Motor neuron (in vitro differentiated cells): ENCODE measurements around the gene SLC35F1. TPM values are rescaled to one million over a fixed set of nuclear protein-coding genes. Genes with fewer than 3 reads are reported as not detected.
A peak's percentile ranks its signal among the peaks of the same experiment; 100 is the strongest.

Experiments used
- ATAC-seq, 8 experiments: fragments of 200-7000 bp; cut with Tn5 transposase; replicated peaks in 6 of 8; 2 replicates each; pipeline ENCODE4 v1.8.0; 2021; ENCODE audit warnings: mild to moderate bottlenecking in 8 of 8, moderate library complexity in 8 of 8
- H3K27ac ChIP-seq, 2 donors: fragments of 250-450 bp; sonication (Bioruptor Pico); 2 replicates each; pipeline ENCODE4 v1.9.0; 2021; ENCODE audit warnings: antibody characterized with exemption in 2 of 2, mild to moderate bottlenecking in 2 of 2, moderate library complexity in 1 of 2
- H3K4me1 ChIP-seq, 2 donors: fragments of 250-450 bp; sonication (Bioruptor Pico); replicated peaks in 1 of 2; 2 replicates each; pipeline ENCODE4 v1.6.1; 2021; ENCODE audit warnings: antibody characterized with exemption in 2 of 2, mild to moderate bottlenecking in 2 of 2, moderate library complexity in 1 of 2
- H3K4me3 ChIP-seq, 5 donors: fragments of 250-450 bp; sonication (Bioruptor Pico); 2 replicates each; pipeline ENCODE4 v1.9.0; 2021; ENCODE audit warnings: antibody characterized with exemption in 5 of 5, mild to moderate bottlenecking in 5 of 5, moderate library complexity in 4 of 5
- WGBS, 10 experiments: fragments of 450-650 bp; shearing (Covaris generic); methylation state at CpG; one replicate each; pipeline ENCODE4 v1.0.0; 2022; 5-methylcytosine and 5-hydroxymethylcytosine counted together
- in situ Hi-C, 9 experiments: fragments of 400-800 bp; cut with MboI; loops; one replicate each; pipeline ENCODE4 v1.15.0; 2021; ENCODE audit warnings: low sequenced_read_pairs in 9 of 9, low pct_unique_long_range_greater_than_20kb in 2 of 9; ENCODE audit not compliant: unreplicated experiment in 9 of 9
- total RNA-seq, 8 experiments: library from RNA; unstranded; fragments of 300-600 nt; gene quantifications; 2 replicates each; pipeline versions ENCODE4 v1.2.3 to v1.2.4, GENCODE V29; 2022

Gene SLC35F1
- total RNA-seq, 8 experiments from 2014 or later, result 0.15 to 39.4 (median 30.9) TPM; not detected in 1

GRCh38 chr6:118148561-118148960, 241.5 kb downstream of the SLC35F1 start:
- in situ Hi-C loops, result no loop called here
- H3K27ac ChIP-seq, result no peak overlapping the region
- ATAC-seq, result no peak
- peaks cover 2 to 9% of the 10 kb centered on the region in 2 donors for H3K4me1 ChIP-seq
- no peak overlapping the region for H3K4me3 ChIP-seq
- WGBS, 10 experiments, result 11 to 100% (median 86%) methylated on average over 1 to 2 of the region's 2 CpGs; no CpG with 5 or more reads in 1 of the 10 experiments

GRCh38 chr6:118152524-118152923, 245.5 kb downstream of the SLC35F1 start:
- H3K27ac ChIP-seq, result no peak overlapping the region
- H3K4me3 ChIP-seq, result no peak overlapping the region
- peaks cover 3 to 9% of the 10 kb centered on the region in 2 donors for H3K4me1 ChIP-seq
- no peak for ATAC-seq
- in situ Hi-C loops, result no loop called here

GRCh38 chr6:118161343-118161742, 254.3 kb downstream of the SLC35F1 start:
- peaks cover 0 to 19% of the 10 kb centered on the region in 2 donors for H3K4me1 ChIP-seq
- H3K27ac ChIP-seq, result no peak overlapping the region
- WGBS, 10 experiments, result 33 to 100% (median 75%) methylated on average over 1 of the region's 1 CpG; no CpG with 5 or more reads in 4 of the 10 experiments
- peak in 3 of 8 experiments; percentile 14 to 88 (median 16) for ATAC-seq
- H3K4me3 ChIP-seq, result no peak overlapping the region
- in situ Hi-C loops, result no loop called here

GRCh38 chr6:118163542-118163941, 256.5 kb downstream of the SLC35F1 start:
- in situ Hi-C loops, result no loop called here
- ATAC-seq, result no peak
- H3K4me1 ChIP-seq, result peaks cover 0 to 19% of the 10 kb centered on the region in 2 donors
- 0 to 100% (median 44%) methylated on average over 1 of the region's 1 CpG; no CpG with 5 or more reads in 5 of the 10 experiments for WGBS, 10 experiments
- H3K27ac ChIP-seq, result no peak overlapping the region
- H3K4me3 ChIP-seq, result no peak overlapping the region

GRCh38 chr6:118165500-118165899, 258.4 kb downstream of the SLC35F1 start:
- 0 to 100% (median 80%) methylated on average over 1 of the region's 1 CpG; no CpG with 5 or more reads in 3 of the 10 experiments for WGBS, 10 experiments
- ATAC-seq, result no peak
- Histone ChIP-seq H3K4me1 (peaks cover 0 to 14% of the 10 kb centered on the region in 2 donors), H3K4me3 (no peak overlapping the region), H3K27ac (no peak overlapping the region)
- in situ Hi-C loops, result no loop called here

GRCh38 chr6:118168421-118168820, 261.4 kb downstream of the SLC35F1 start:
- WGBS, 10 experiments, result 17 to 98% (median 91%) methylated on average over 1 to 5 of the region's 5 CpGs

GRCh38 chr6:118171852-118172251, 264.8 kb downstream of the SLC35F1 start:
- in situ Hi-C loops, result no loop called here
- 0 to 100% (median 83%) methylated on average over 1 to 2 of the region's 2 CpGs; no CpG with 5 or more reads in 1 of the 10 experiments for WGBS, 10 experiments
- Histone ChIP-seq H3K4me3 (no peak overlapping the region), H3K4me1 (no peaks in the 10 kb centered on the region), H3K27ac (no peak overlapping the region)
- peak in 1 of 8 experiments; percentile 60 for ATAC-seq

More at GRCh38 chr6:118168421-118168820, 261.4 kb downstream of the SLC35F1 start:
- in situ Hi-C loops, result no loop called here
- no peak for ATAC-seq
- Histone ChIP-seq H3K27ac (no peak overlapping the region), H3K4me3 (no peak overlapping the region), H3K4me1 (no peaks in the 10 kb centered on the region)

- in situ Hi-C loops, result no loop called here
- no peak for ATAC-seq
- no peak overlapping the region for H3K4me3 ChIP-seq
- H3K27ac ChIP-seq, result no peak overlapping the region
- H3K4me1 ChIP-seq, result no peaks in the 10 kb centered on the region
- 0 to 100% (median 83%) methylated on average over 1 of the region's 1 CpG; no CpG with 5 or more reads in 1 of the 10 experiments for WGBS, 10 experiments
Observed at GRCh38 chr6:118174071-118174470, 267.0 kb downstream of the SLC35F1 start.

- no peak for ATAC-seq
- Histone ChIP-seq H3K27ac (no peak overlapping the region), H3K4me1 (no peaks in the 10 kb centered on the region), H3K4me3 (no peak overlapping the region)
- in situ Hi-C loops, result no loop called here
- WGBS, 10 experiments, result 0 to 97% (median 80%) methylated on average over 2 to 3 of the region's 3 CpGs; no CpG with 5 or more reads in 1 of the 10 experiments
Observed at GRCh38 chr6:118177720-118178119, 270.7 kb downstream of the SLC35F1 start.

GRCh38 chr6:118179048-118179447, 272.0 kb downstream of the SLC35F1 start:
- Histone ChIP-seq H3K27ac (no peak overlapping the region), H3K4me3 (no peak overlapping the region), H3K4me1 (no peaks in the 10 kb centered on the region)
- in situ Hi-C loops, result no loop called here
- no peak for ATAC-seq
- WGBS, 10 experiments, result 0 to 100% (median 51%) methylated on average over 1 of the region's 1 CpG; no CpG with 5 or more reads in 4 of the 10 experiments

GRCh38 chr6:118186672-118187567, 279.9 kb downstream of the SLC35F1 start:
- ATAC-seq, result peak in 2 of 8 experiments; percentile 31 to 35

GRCh38 chr6:118187568-118188164, 280.6 kb downstream of the SLC35F1 start:
- Histone ChIP-seq H3K27ac (no peak overlapping the region), H3K4me3 (no peak overlapping the region), H3K4me1 (peaks cover 10 to 15% of the 10 kb centered on the region in 2 donors)
- in situ Hi-C loops, result no loop called here
- ATAC-seq, result peak in 2 of 8 experiments; percentile 53 to 77
- WGBS, 10 experiments, result 0 to 100% (median 85%) methylated on average over 1 to 3 of the region's 3 CpGs

More at GRCh38 chr6:118186672-118187567, 279.9 kb downstream of the SLC35F1 start:
- in situ Hi-C loops, result no loop called here
- 0 to 100% (median 84%) methylated on average over 1 of the region's 1 CpG; no CpG with 5 or more reads in 2 of the 10 experiments for WGBS, 10 experiments
- H3K27ac ChIP-seq, result no peak overlapping the region
- peaks cover 10 to 15% of the 10 kb centered on the region in 2 donors for H3K4me1 ChIP-seq
- H3K4me3 ChIP-seq, result no peak overlapping the region

- Histone ChIP-seq H3K4me3 (no peak overlapping the region), H3K27ac (no peak overlapping the region), H3K4me1 (peaks cover 10 to 15% of the 10 kb centered on the region in 2 donors)
- ATAC-seq, result no peak
- WGBS, 10 experiments, result 20 to 93% (median 79%) methylated on average over 1 to 2 of the region's 2 CpGs
- in situ Hi-C loops, result no loop called here
Observed at GRCh38 chr6:118188561-118188960, 281.5 kb downstream of the SLC35F1 start.
